Bronchial epithelial cell (primary cell): ENCODE results near the gene NUP210. TPM values are rescaled to one million over a fixed set of nuclear protein-coding genes. Genes with fewer than 3 reads are reported as not detected.
A peak's percentile ranks its signal among the peaks of the same experiment; 100 is the strongest.

Source experiments
- DNase-seq: peaks from one replicate; pipeline ENCODE4 v3.0.0-alpha.2; 2010; ENCODE audit warnings: low read depth
- FAIRE-seq: peaks from 2 replicates; lab custom pipeline; 2011; peaks lifted over from hg19 to GRCh38; lab: Jason Lieb, UNC
- H3K27me3 ChIP-seq: 2 replicates; pipeline ENCODE4 v1.5.1; 2011; ENCODE audit warnings: low read length; ENCODE audit not compliant: control insufficient read depth, insufficient read depth
- H3K36me3 ChIP-seq: 2 replicates; pipeline ENCODE4 v1.5.1; 2011; ENCODE audit warnings: low read length; ENCODE audit not compliant: control insufficient read depth, insufficient read depth
- H3K4me3 ChIP-seq: 2 replicates; pipeline ENCODE4 v1.5.1; 2011; ENCODE audit warnings: mild to moderate bottlenecking, low read depth, low read length, control low read depth
- CTCF ChIP-seq: IDR thresholded peaks from 2 replicates; pipeline ENCODE4 v1.5.1; 2011; ENCODE audit warnings: mild to moderate bottlenecking, moderate library complexity, low read length, control low read depth, inconsistent platforms; ENCODE audit not compliant: insufficient read depth, severe bottlenecking
- total RNA-seq: library from RNA; depleted of rRNA; stranded (reverse); fragments of >200 nt; gene quantifications from 2 replicates; pipeline ENCODE4 v1.2.1, GENCODE V29; 2014

The NUP210 gene
- total RNA-seq, 1 donor from 2014 or later, result not detected

- Histone ChIP-seq H3K36me3 (no peaks in the 10 kb centered on the region), H3K27me3 (peaks cover 2% of the 10 kb centered on the region), H3K4me3 (no peak overlapping the region)
- DNase-seq (peak; percentile 14), FAIRE-seq (no peak)
- peak; percentile 30 for TF ChIP-seq CTCF
Observed at GRCh38 chr3:13346481-13347389, 73.4 kb downstream of the NUP210 start.

DNA sequence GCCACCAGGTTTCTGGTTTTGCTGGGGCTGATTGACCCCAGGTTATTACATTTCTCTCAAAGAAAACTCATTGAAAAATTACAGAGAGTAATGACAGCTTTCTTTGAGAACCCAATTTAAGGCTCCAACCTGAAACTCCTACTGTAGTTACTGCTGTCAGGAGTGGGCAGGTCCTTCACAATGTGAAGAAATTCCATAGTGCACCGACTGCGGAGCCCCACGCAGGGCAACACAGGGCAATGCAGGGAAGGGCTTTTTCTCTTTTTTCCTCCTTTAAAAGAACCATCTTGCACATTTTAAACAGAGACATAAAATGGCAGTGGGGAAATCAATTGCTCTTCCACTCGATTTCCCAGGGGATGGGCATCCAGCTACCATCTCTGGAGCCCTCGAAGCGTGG lies 74.3 kb downstream of the NUP210 start:
- peaks cover 2% of the 10 kb centered on the region for H3K27me3 ChIP-seq
- TF ChIP-seq CTCF, result no peak
- DNase-seq, result no peak
- no peak for FAIRE-seq
- H3K4me3 ChIP-seq, result no peak overlapping the region
- no peaks in the 10 kb centered on the region for H3K36me3 ChIP-seq

DNA sequence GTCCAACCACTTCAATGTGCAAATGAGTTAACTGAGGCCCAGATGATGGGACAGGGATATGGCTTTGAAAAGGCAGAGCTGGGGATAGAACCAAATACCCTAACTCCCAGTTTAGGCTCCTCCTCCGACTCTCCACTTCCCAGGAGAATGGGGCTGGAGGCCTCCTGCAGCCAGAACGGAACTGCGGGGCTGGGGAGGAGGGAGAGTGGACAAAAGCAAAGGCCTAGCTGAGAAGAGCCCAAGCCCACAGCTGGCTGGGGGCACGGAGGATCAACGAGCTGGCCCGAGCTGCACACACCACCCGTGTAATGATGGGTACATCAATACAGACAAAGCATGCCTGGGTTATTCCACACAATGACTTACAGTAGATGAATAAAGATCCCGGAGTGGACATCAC lies 74.8 kb downstream of the NUP210 start:
- Histone ChIP-seq H3K4me3 (no peak overlapping the region), H3K36me3 (no peaks in the 10 kb centered on the region), H3K27me3 (peaks cover 2% of the 10 kb centered on the region)
- DNase-seq, result no peak
- FAIRE-seq, result no peak
- TF ChIP-seq CTCF, result no peak

DNA sequence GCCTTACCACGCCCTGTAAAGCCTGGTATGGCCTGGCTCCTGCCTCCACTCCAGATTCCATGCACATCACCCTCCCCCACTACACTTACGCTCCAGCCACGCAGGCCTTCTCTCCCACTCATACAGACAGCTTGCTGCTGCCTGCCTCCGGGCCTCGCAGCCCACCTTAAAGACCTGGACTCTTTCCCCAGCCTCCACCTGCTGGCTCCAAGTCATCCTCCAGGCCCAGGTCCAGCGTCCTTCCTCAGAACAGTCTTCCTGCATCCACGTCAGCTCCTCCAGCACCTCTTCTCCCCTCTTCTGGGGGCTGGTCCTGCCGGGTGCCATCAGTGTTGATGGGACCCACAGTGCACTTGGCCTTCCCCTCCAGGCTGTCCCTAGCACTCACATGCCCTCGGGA lies 75.5 kb downstream of the NUP210 start:
- no peak for DNase-seq
- no peak overlapping the region for H3K4me3 ChIP-seq
- H3K36me3 ChIP-seq, result no peaks in the 10 kb centered on the region
- TF ChIP-seq CTCF, result no peak
- FAIRE-seq, result no peak
- peaks cover 2% of the 10 kb centered on the region for H3K27me3 ChIP-seq

- DNase-seq (no peak), FAIRE-seq (no peak)
Observed at GRCh38 chr3:13343601-13344000, 76.5 kb downstream of the NUP210 start.

More at GRCh38 chr3:13343601-13344000, 76.5 kb downstream of the NUP210 start:
- no peaks in the 10 kb centered on the region for H3K27me3 ChIP-seq
- H3K36me3 ChIP-seq, result no peaks in the 10 kb centered on the region
- no peak overlapping the region for H3K4me3 ChIP-seq
- TF ChIP-seq CTCF, result no peak
